ENCODE data around the gene P2RY2.

- TF ChIP-seq POLR2A (IDR thresholded peaks at IDR 0.05; ENCODE audit: low read length): no peak
- no peak for TF ChIP-seq GATA1 (IDR thresholded peaks at IDR 0.05; ENCODE audit: low read depth, low read length)
Measured at GRCh38 chr11:73170140-73170539, 47.9 kb upstream of the P2RY2 start.

All from erythroblast (primary cell).